CD8-positive, alpha-beta memory T cell (primary cell): ENCODE results near the gene MFAP2. TPM values are rescaled to one million over a fixed set of nuclear protein-coding genes. Genes with fewer than 3 reads are reported as not detected.

Source experiments
- CTCF ChIA-PET: fragments of 350-600 bp; sonication (Branson Sonifier 250); formaldehyde crosslinking; loops from one replicate; lab custom pipeline; 2021; ENCODE audit warnings: antibody characterized with exemption; lab: Charles Lee
- POLR2A ChIA-PET: fragments of 350-600 bp; sonication (Branson Sonifier 250); formaldehyde crosslinking; loops from one replicate; lab custom pipeline; 2021; ENCODE audit warnings: antibody characterized with exemption; lab: Charles Lee
- DNase-seq, 5 donors: peaks; one replicate each; pipeline versions ENCODE4 v3.0.0 to v3.0.0-alpha.2; 2020 to 2022; ENCODE audit warnings: mixed read lengths in 1 of 5
- H3K27ac ChIP-seq: one replicate; pipeline ENCODE4 v1.7.0; 2013; ENCODE audit warnings: low read depth, mild to moderate bottlenecking, low read length, moderate library complexity
- H3K27me3 ChIP-seq: 2 replicates; pipeline ENCODE4 v1.7.0; 2013; ENCODE audit warnings: low read length, mild to moderate bottlenecking; ENCODE audit not compliant: insufficient read depth, poor library complexity, severe bottlenecking
- H3K36me3 ChIP-seq: 2 replicates; pipeline ENCODE4 v1.7.0; 2013; ENCODE audit warnings: mild to moderate bottlenecking, low read length, moderate library complexity; ENCODE audit not compliant: insufficient read depth
- H3K4me1 ChIP-seq: 2 replicates; pipeline ENCODE4 v1.7.0; 2013; ENCODE audit warnings: mild to moderate bottlenecking, low read length, moderate library complexity; ENCODE audit not compliant: insufficient read depth
- H3K4me3 ChIP-seq: 2 replicates; pipeline ENCODE4 v1.7.0; 2013; ENCODE audit warnings: mild to moderate bottlenecking, low read length
- H3K9me3 ChIP-seq: 2 replicates; pipeline ENCODE4 v1.7.0; 2013; ENCODE audit warnings: mild to moderate bottlenecking, low read length
- H3K27ac Mint-ChIP-seq, 8 donors: one replicate each; pipeline ENCODE4 v1.8.0; 2020 to 2021; ENCODE audit warnings: mixed read lengths in 8 of 8, mild to moderate bottlenecking in 6 of 8, inconsistent platforms in 3 of 8, moderate library complexity in 3 of 8
- H3K27me3 Mint-ChIP-seq, 2 donors: one replicate each; pipeline ENCODE4 v1.8.0; 2020 to 2021; ENCODE audit warnings: mixed read lengths in 2 of 2, mild to moderate bottlenecking in 1 of 2, moderate library complexity in 1 of 2
- H3K36me3 Mint-ChIP-seq, 3 donors: one replicate each; pipeline ENCODE4 v1.8.0; 2020 to 2021; ENCODE audit warnings: mixed read lengths in 3 of 3, inconsistent platforms in 1 of 3, mild to moderate bottlenecking in 1 of 3
- H3K4me1 Mint-ChIP-seq, 3 donors: one replicate each; pipeline ENCODE4 v1.8.0; 2020 to 2021; ENCODE audit warnings: mixed read lengths in 3 of 3, inconsistent platforms in 1 of 3, mild to moderate bottlenecking in 1 of 3
- H3K4me3 Mint-ChIP-seq, 7 donors: one replicate each; pipeline ENCODE4 v1.8.0; 2020 to 2021; ENCODE audit warnings: mixed read lengths in 7 of 7, mild to moderate bottlenecking in 6 of 7, moderate library complexity in 4 of 7, inconsistent platforms in 2 of 7
- H3K9me3 Mint-ChIP-seq, 5 donors: one replicate each; pipeline ENCODE4 v1.8.0; 2020 to 2022; ENCODE audit warnings: mixed read lengths in 5 of 5, mild to moderate bottlenecking in 3 of 5, moderate library complexity in 2 of 5, inconsistent platforms in 1 of 5
- polyA plus RNA-seq: library from polyadenylated mRNA; unstranded; fragments of 300-500 nt; fragmentation: Illumina TruSeq; gene quantifications from one replicate; pipeline ENCODE4 v1.2.3, GENCODE V29; 2021
- total RNA-seq, 2 experiments: library from RNA; stranded (reverse); gene quantifications; one replicate each; pipeline ENCODE4 v1.2.3, GENCODE V29; 2021

MFAP2 gene
- total RNA-seq, result not detected
- 0.39 TPM for polyA plus RNA-seq

DNA sequence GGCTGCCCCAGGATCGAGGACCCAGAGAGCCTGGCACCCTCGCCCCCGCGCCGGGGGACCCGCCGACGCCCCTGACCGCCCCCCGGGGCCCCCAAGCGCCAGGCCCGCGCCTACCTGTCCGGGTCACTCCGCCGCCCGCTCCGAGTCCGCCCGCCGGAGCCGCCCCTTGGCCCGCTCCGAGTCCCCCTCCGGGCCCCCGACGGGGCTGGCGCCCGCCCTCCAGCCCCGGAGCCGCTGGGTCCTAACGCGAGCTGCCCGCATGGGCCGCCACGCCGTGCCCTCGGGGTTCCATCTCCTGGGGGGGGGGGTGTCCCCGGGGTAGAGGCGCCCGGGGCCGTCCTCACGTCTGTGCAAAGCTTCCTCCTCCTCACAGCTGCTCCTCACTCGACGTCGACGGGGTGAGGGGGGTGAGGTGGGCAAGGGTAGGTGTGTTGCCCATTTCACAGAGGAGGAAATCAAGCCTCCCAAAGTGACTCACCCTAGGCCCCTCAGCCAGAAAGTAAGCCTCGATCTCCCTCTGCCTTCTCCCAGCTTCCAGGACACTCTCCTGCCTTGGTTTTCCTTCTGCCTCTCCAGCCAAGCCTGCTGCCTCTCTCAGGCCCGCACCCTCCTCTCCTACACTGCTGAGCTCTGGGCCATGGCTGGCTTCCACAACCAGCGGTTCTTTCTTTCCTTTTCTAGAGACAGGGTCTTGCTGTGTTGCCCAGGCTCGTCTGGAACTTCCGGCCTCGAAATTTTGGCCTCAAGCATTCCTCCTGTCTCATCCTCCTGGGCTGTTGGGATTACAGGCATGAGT, at the start of gene MFAP2:
MFAP2 (minus strand) TSS at position 148 of the 796 bp plus-strand sequence. CDS start 2,347 bp downstream, outside the sequence.
- H3K36me3 ChIP-seq, result no peaks in the 10 kb centered on the region
- Mint-ChIP-seq H3K9me3 (no peaks in the 10 kb centered on the region), H3K4me1 (peaks cover 9 to 11% (median 9%) of the 10 kb centered on the region in 3 donors), H3K27ac (peak within 1 kb of the TSS in 5 of 8 donors; percentile 20 to 92 (median 69)), H3K27me3 (peaks cover 19 to 31% of the 10 kb centered on the region in 2 donors), H3K36me3 (peaks cover 0 to 5% (median 1%) of the 10 kb centered on the region in 3 donors), H3K4me3 (peak within 1 kb of the TSS in 6 of 7 donors; percentile 69 to 89 (median 78))
- POLR2A ChIA-PET, result no interaction called here
- no peak for DNase-seq
- H3K27me3 ChIP-seq, result peaks cover 9% of the 10 kb centered on the region
- H3K4me1 ChIP-seq, result no peaks in the 10 kb centered on the region
- CTCF ChIA-PET, result no interaction called here
- H3K27ac ChIP-seq, result no peak within 1 kb of the TSS
- H3K4me3 ChIP-seq, result no peak within 1 kb of the TSS
- no peaks in the 10 kb centered on the region for H3K9me3 ChIP-seq

- H3K27ac ChIP-seq, result no peak overlapping the region
- H3K4me1 Mint-ChIP-seq, result peaks cover 0 to under 1% (median 0%) of the 10 kb centered on the region in 3 donors
- peaks cover 0 to 79% (median 6%) of the 10 kb centered on the region in 3 donors for H3K36me3 Mint-ChIP-seq
- DNase-seq, result no peak
- no peaks in the 10 kb centered on the region for H3K9me3 Mint-ChIP-seq
- no peaks in the 10 kb centered on the region for H3K4me1 ChIP-seq
- H3K36me3 ChIP-seq, result peaks cover 44% of the 10 kb centered on the region
- ChIA-PET CTCF (no interaction called here), POLR2A (no interaction called here)
- no peaks in the 10 kb centered on the region for H3K9me3 ChIP-seq
- peak overlapping the region in 2 of 8 donors; percentile 33 to 66 for H3K27ac Mint-ChIP-seq
- no peak overlapping the region for H3K4me3 Mint-ChIP-seq
- no peak overlapping the region for H3K4me3 ChIP-seq
- no peaks in the 10 kb centered on the region for H3K27me3 ChIP-seq
- H3K27me3 Mint-ChIP-seq, result no peaks in the 10 kb centered on the region
These were observed 49.8 kb upstream of the MFAP2 start for GRCh38 chr1:17030206-17030605.

DNA sequence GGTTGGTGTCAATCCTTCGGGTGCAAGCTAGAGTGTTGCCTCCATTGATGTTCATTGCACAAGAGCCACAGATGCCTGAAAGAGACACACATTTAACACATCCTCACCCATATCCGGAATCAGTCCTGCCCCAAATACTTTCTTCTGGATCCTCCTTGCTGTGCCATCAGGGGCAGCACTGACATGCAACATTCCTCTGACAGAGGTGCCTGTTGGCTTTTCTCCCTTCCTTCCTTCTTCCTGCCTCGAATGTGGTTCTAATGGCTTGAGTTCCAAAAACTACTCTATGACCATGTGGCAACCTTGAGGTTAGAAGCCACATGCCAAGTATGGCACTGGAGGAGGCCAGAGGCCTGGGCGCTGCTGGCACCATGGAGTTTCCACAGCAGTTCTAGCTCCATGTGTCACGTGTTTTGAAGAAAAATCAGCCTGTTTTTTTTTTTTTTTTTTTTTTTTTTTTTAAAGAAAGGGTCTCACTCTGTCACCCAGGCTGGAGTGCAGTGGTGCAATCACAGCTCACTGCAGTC, 48.3 kb upstream of the MFAP2 start:
- Histone ChIP-seq H3K4me3 (no peak overlapping the region), H3K27me3 (no peaks in the 10 kb centered on the region), H3K9me3 (no peaks in the 10 kb centered on the region), H3K27ac (no peak overlapping the region), H3K36me3 (peaks cover 54% of the 10 kb centered on the region), H3K4me1 (no peaks in the 10 kb centered on the region)
- no peak for DNase-seq
- Mint-ChIP-seq H3K27me3 (no peaks in the 10 kb centered on the region), H3K36me3 (peaks cover 0 to 84% (median 14%) of the 10 kb centered on the region in 3 donors), H3K9me3 (no peaks in the 10 kb centered on the region), H3K27ac (peak overlapping the region in 2 of 8 donors; percentile 22 to 73), H3K4me3 (no peak overlapping the region), H3K4me1 (no peaks in the 10 kb centered on the region)
- POLR2A ChIA-PET, result no interaction called here
- CTCF ChIA-PET, result no interaction called here

GRCh38 chr1:17027900-17028299, 47.5 kb upstream of the MFAP2 start:
- H3K4me3 Mint-ChIP-seq, result no peak overlapping the region
- ChIA-PET CTCF (no interaction called here), POLR2A (no interaction called here)
- H3K4me1 Mint-ChIP-seq, result no peaks in the 10 kb centered on the region
- H3K4me3 ChIP-seq, result no peak overlapping the region
- no peaks in the 10 kb centered on the region for H3K9me3 ChIP-seq
- no peaks in the 10 kb centered on the region for H3K4me1 ChIP-seq
- no peak overlapping the region for H3K27ac ChIP-seq
- no peaks in the 10 kb centered on the region for H3K27me3 Mint-ChIP-seq
- DNase-seq, result no peak
- peaks cover 0 to 85% (median 21%) of the 10 kb centered on the region in 3 donors for H3K36me3 Mint-ChIP-seq
- H3K9me3 Mint-ChIP-seq, result no peaks in the 10 kb centered on the region
- no peak overlapping the region for H3K27ac Mint-ChIP-seq
- H3K36me3 ChIP-seq, result peaks cover 57% of the 10 kb centered on the region
- no peaks in the 10 kb centered on the region for H3K27me3 ChIP-seq

DNA sequence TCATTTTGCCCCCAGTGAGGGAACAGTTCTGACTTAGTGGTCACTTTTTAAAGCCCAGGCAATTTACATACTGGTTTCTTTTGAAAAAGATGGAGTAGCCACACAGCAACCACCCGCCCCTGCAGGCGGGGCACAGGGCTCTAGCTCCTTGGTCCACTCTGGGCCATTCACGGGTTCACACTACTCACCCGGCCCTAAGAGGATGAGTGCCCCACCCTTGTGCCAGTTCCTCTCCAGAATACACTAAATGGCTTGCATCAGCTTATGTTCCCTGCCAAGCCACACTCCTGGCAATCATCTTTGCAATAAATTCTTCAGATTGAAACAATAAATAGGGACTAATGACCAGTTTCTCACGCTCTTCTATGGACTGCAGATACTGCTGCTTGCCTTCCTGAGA, 47.0 kb upstream of the MFAP2 start:
- POLR2A ChIA-PET, result no interaction called here
- H3K27me3 Mint-ChIP-seq, result no peaks in the 10 kb centered on the region

GRCh38 chr1:17024721-17025120, 44.3 kb upstream of the MFAP2 start:
- Mint-ChIP-seq H3K27ac (peak overlapping the region in 4 of 8 donors; percentile 35 to 87 (median 48)), H3K27me3 (no peaks in the 10 kb centered on the region), H3K9me3 (no peaks in the 10 kb centered on the region), H3K4me3 (no peak overlapping the region), H3K4me1 (no peaks in the 10 kb centered on the region), H3K36me3 (peaks cover 0 to 92% (median 29%) of the 10 kb centered on the region in 3 donors)
- Histone ChIP-seq H3K36me3 (peaks cover 72% of the 10 kb centered on the region), H3K4me1 (no peaks in the 10 kb centered on the region), H3K9me3 (no peaks in the 10 kb centered on the region), H3K27ac (no peak overlapping the region), H3K4me3 (no peak overlapping the region), H3K27me3 (no peaks in the 10 kb centered on the region)
- ChIA-PET CTCF (no interaction called here), POLR2A (no interaction called here)
- no peak for DNase-seq

More for the DNA sequence above, 47.0 kb upstream of the MFAP2 start:
- H3K4me3 Mint-ChIP-seq, result no peak overlapping the region
- no peaks in the 10 kb centered on the region for H3K9me3 Mint-ChIP-seq
- H3K4me3 ChIP-seq, result no peak overlapping the region
- no peak for DNase-seq
- H3K36me3 Mint-ChIP-seq, result peaks cover 0 to 85% (median 23%) of the 10 kb centered on the region in 3 donors
- H3K4me1 ChIP-seq, result no peaks in the 10 kb centered on the region
- no peak overlapping the region for H3K27ac ChIP-seq
- H3K9me3 ChIP-seq, result no peaks in the 10 kb centered on the region
- peak overlapping the region in 1 of 8 donors; percentile 43 for H3K27ac Mint-ChIP-seq
- no peaks in the 10 kb centered on the region for H3K4me1 Mint-ChIP-seq
- CTCF ChIA-PET, result no interaction called here
- H3K27me3 ChIP-seq, result no peaks in the 10 kb centered on the region
- peaks cover 57% of the 10 kb centered on the region for H3K36me3 ChIP-seq

GRCh38 chr1:17023573-17023972, 43.2 kb upstream of the MFAP2 start:
- no peak for DNase-seq
- ChIA-PET POLR2A (no interaction called here), CTCF (no interaction called here)
- Histone ChIP-seq H3K36me3 (peaks cover 80% of the 10 kb centered on the region), H3K4me3 (no peak overlapping the region), H3K27me3 (no peaks in the 10 kb centered on the region), H3K27ac (no peak overlapping the region), H3K9me3 (no peaks in the 10 kb centered on the region), H3K4me1 (no peaks in the 10 kb centered on the region)
- H3K27me3 Mint-ChIP-seq, result no peaks in the 10 kb centered on the region
- H3K4me1 Mint-ChIP-seq, result no peaks in the 10 kb centered on the region
- H3K4me3 Mint-ChIP-seq, result no peak overlapping the region
- peak overlapping the region in 2 of 8 donors; percentile 29 to 39 for H3K27ac Mint-ChIP-seq
- peaks cover 0 to 92% (median 36%) of the 10 kb centered on the region in 3 donors for H3K36me3 Mint-ChIP-seq
- no peaks in the 10 kb centered on the region for H3K9me3 Mint-ChIP-seq

- Mint-ChIP-seq H3K36me3 (peaks cover 0 to 91% (median 36%) of the 10 kb centered on the region in 3 donors), H3K4me1 (no peaks in the 10 kb centered on the region), H3K27ac (peak overlapping the region in 3 of 8 donors; percentile 29 to 39 (median 37)), H3K4me3 (no peak overlapping the region), H3K27me3 (no peaks in the 10 kb centered on the region), H3K9me3 (no peaks in the 10 kb centered on the region)
- H3K9me3 ChIP-seq, result no peaks in the 10 kb centered on the region
- H3K36me3 ChIP-seq, result peaks cover 75% of the 10 kb centered on the region
- no peaks in the 10 kb centered on the region for H3K27me3 ChIP-seq
- CTCF ChIA-PET, result no interaction called here
- H3K4me1 ChIP-seq, result no peaks in the 10 kb centered on the region
- POLR2A ChIA-PET, result no interaction called here
- H3K4me3 ChIP-seq, result no peak overlapping the region
- no peak for DNase-seq
- H3K27ac ChIP-seq, result no peak overlapping the region
These were observed 42.7 kb upstream of the MFAP2 start for GRCh38 chr1:17023102-17023501.
